OCI-LY7 (cell line): ENCODE results near the gene GSDME. TPM values are rescaled to one million over a fixed set of nuclear protein-coding genes. Genes with fewer than 3 reads are reported as not detected.

ENCODE experiments used
- BruUV-seq: library from RNA; stranded (reverse); fragments of 400-500 nt; replicated peaks from 2 replicates; lab custom pipeline; 2021; lab: Mats Ljungman, UMichigan
- CTCF ChIA-PET: fragments of 300-600 bp; sonication (Branson Sonifier 250); formaldehyde crosslinking; loops from one replicate; lab custom pipeline; 2022; ENCODE audit warnings: antibody characterized with exemption; ENCODE audit not compliant: unreplicated experiment; lab: Charles Lee
- POLR2A ChIA-PET: fragments of 300-600 bp; sonication (Branson Sonifier 250); formaldehyde crosslinking; loops from one replicate; lab custom pipeline; 2022; ENCODE audit warnings: antibody characterized with exemption; lab: Charles Lee
- DNase-seq: peaks from one replicate; pipeline ENCODE4 v3.0.0-alpha.2; 2015; ENCODE audit warnings: low spot score
- H2AFZ ChIP-seq: fragments of 200-600 bp; sonication (generic), shearing (Covaris generic); 2 replicates; pipeline ENCODE4 v1.6.1; 2014; ENCODE audit warnings: mild to moderate bottlenecking, antibody characterized with exemption, low read length, moderate library complexity
- H3K27ac ChIP-seq: fragments of 200-600 bp; sonication (generic); 2 replicates; pipeline ENCODE4 v1.5.1; 2014; ENCODE audit warnings: mixed run types, low read depth, mild to moderate bottlenecking, moderate library complexity, low read length, inconsistent platforms; ENCODE audit not compliant: poor library complexity, severe bottlenecking
- H3K36me3 ChIP-seq: fragments of 200-600 bp; sonication (generic); 2 replicates; pipeline ENCODE4 v1.6.1; 2014; ENCODE audit warnings: mild to moderate bottlenecking, antibody characterized with exemption, low read length, moderate library complexity, mixed read lengths; ENCODE audit not compliant: insufficient read depth
- H3K4me1 ChIP-seq: fragments of 200-600 bp; sonication (generic); 2 replicates; pipeline ENCODE4 v1.5.1; 2014; ENCODE audit warnings: mild to moderate bottlenecking, low read length; ENCODE audit not compliant: insufficient read depth, poor library complexity, severe bottlenecking
- H3K4me2 ChIP-seq: fragments of 200-600 bp; sonication (generic); 2 replicates; pipeline ENCODE4 v1.6.1; 2014; ENCODE audit warnings: mild to moderate bottlenecking, low read length
- H3K4me3 ChIP-seq: fragments of 200-600 bp; sonication (generic); 2 replicates; pipeline ENCODE4 v1.5.1; 2014; ENCODE audit warnings: mild to moderate bottlenecking, low read depth, low read length; ENCODE audit not compliant: poor library complexity, severe bottlenecking
- H3K79me2 ChIP-seq: fragments of 200-600 bp; sonication (generic); 2 replicates; pipeline ENCODE4 v1.6.1; 2016; ENCODE audit warnings: low read depth, mild to moderate bottlenecking, low read length, moderate library complexity, mixed read lengths; ENCODE audit not compliant: insufficient read depth
- H3K9me2 ChIP-seq: fragments of 200-600 bp; sonication (generic); 2 replicates; pipeline ENCODE4 v1.6.1; 2016; ENCODE audit warnings: mild to moderate bottlenecking, low read length, mixed read lengths; ENCODE audit not compliant: insufficient read depth
- H3K9me3 ChIP-seq: fragments of 200-600 bp; sonication (generic); 2 replicates; pipeline ENCODE4 v1.6.1; 2014; ENCODE audit warnings: mild to moderate bottlenecking, mixed run types, low read length, mixed read lengths
- H4K20me1 ChIP-seq: fragments of 200-600 bp; sonication (generic); 2 replicates; pipeline ENCODE4 v1.6.1; 2014; ENCODE audit warnings: mild to moderate bottlenecking, antibody characterized with exemption, low read length, moderate library complexity, mixed read lengths; ENCODE audit not compliant: insufficient read depth
- CTCF ChIP-seq: fragments of 200-600 bp; sonication (generic); conservative IDR thresholded peaks from 2 replicates; pipeline ENCODE4 v1.5.1; 2014; ENCODE audit warnings: mild to moderate bottlenecking, antibody characterized with exemption, low read length, moderate library complexity, mixed read lengths
- EZH2phosphoT487 ChIP-seq: fragments of 200-600 bp; sonication (generic); IDR thresholded peaks from 2 replicates; pipeline ENCODE4 v1.6.1; 2018; ENCODE audit warnings: low read depth, borderline replicate concordance, mild to moderate bottlenecking, mixed run types, antibody characterized with exemption, low read length, moderate library complexity, mixed read lengths
- intact Hi-C: fragments of 100-400 bp; cut with micrococcal nuclease; formaldehyde crosslinking; loops from one replicate; pipeline ENCODE4 v1.10.0; 2022; ENCODE audit not compliant: unreplicated experiment
- total RNA-seq, 2 experiments: library from RNA; depleted of rRNA in 1 of 2; stranded (reverse); fragments of >200 nt in 1 of 2; shearing (Covaris generic) in 1 of 2; gene quantifications; 2 replicates each; pipeline ENCODE4 v1.2.3, GENCODE V29; 2014 to 2022

GSDME gene
- total RNA-seq, 2 experiments from 2014 or later: 33.0 to 41.7 TPM

- Histone ChIP-seq H3K4me1 (no peaks in the 10 kb centered on the region), H3K4me3 (no peak overlapping the region), H3K9me3 (peaks cover 14% of the 10 kb centered on the region; the same call in 1 of the 2 replicates), H3K9me2 (no peaks in the 10 kb centered on the region), H2AFZ (no peak overlapping the region), H3K27ac (no peak overlapping the region), H4K20me1 (no peaks in the 10 kb centered on the region), H3K79me2 (no peaks in the 10 kb centered on the region), H3K36me3 (no peaks in the 10 kb centered on the region), H3K4me2 (no peak overlapping the region)
- no peak for DNase-seq
- intact Hi-C loops: no loop called here
- TF ChIP-seq CTCF (no peak), EZH2phosphoT487 (no peak)
- no TSS peak for BruUV-seq
- CTCF ChIA-PET: no interaction called here
- POLR2A ChIA-PET: interaction anchor here (0.7 to 1.2 kb wide), 5 partner anchors 15 to 71 kb away, joined by 3 to 4 read pairs (median 3); no protein-coding TSS in a partner anchor
Measured at GRCh38 chr7:24734306-24734705, 23.0 kb downstream of the GSDME start.

GRCh38 chr7:24733414-24734060, 23.7 kb downstream of the GSDME start:
- Histone ChIP-seq H2AFZ (no peak overlapping the region), H3K9me3 (peaks cover 7% of the 10 kb centered on the region; the same call in 1 of the 2 replicates), H3K79me2 (no peaks in the 10 kb centered on the region), H3K4me3 (no peak overlapping the region), H3K36me3 (no peaks in the 10 kb centered on the region), H4K20me1 (no peaks in the 10 kb centered on the region), H3K4me1 (no peaks in the 10 kb centered on the region), H3K9me2 (no peaks in the 10 kb centered on the region), H3K4me2 (no peak overlapping the region), H3K27ac (no peak overlapping the region)
- intact Hi-C loops: no loop called here
- DNase-seq: no peak
- ChIA-PET CTCF (no interaction called here), POLR2A (interaction anchor here (1.2 kb wide), 1 partner anchor 15 kb away, joined by 3 read pairs; no protein-coding TSS in a partner anchor)
- BruUV-seq: no TSS peak
- TF ChIP-seq CTCF (no peak), EZH2phosphoT487 (no peak)
